ENCODE results near the gene TGM4. TPM values are rescaled to one million over a fixed set of nuclear protein-coding genes. Genes with fewer than 3 reads are reported as not detected.

TGM4 gene
- total and polyA plus RNA-seq, 9 of the 15 experiments (the other 6 are each of a cell fraction or from before 2014, with no cell fraction given): not detected

GRCh38 chr3:44950275-44950734 is 75.9 kb downstream of the TGM4 start:
- intact Hi-C loops (cut with micrococcal nuclease) (no loop called here), in situ Hi-C loops (cut with MboI) (no loop called here)
- H3K4me2 ChIP-seq (ENCODE audit: insufficient read depth, low read length): no peak overlapping the region
- H3K9ac ChIP-seq (ENCODE audit: insufficient read depth in 1 of 2, low read depth in 2 of 2, low read length in 2 of 2): no peak overlapping the region
- no peaks in the 10 kb centered on the region; the same call in 2 of the 3 replicates for H3K79me2 ChIP-seq (ENCODE audit: control insufficient read depth, insufficient read depth, low read length)
- peaks cover 4% of the 10 kb centered on the region for H3K9me1 ChIP-seq (ENCODE audit: control insufficient read depth, insufficient read depth, low read length)
- WGBS (ENCODE audit: insufficient coverage, low coverage, missing lambda C conversion rate): 93% methylated on average over 2 of the region's 2 CpGs
- ChIA-PET POLR2A (interaction anchor here (0.6 to 2.3 kb wide), 2 partner anchors 16 to 163 kb away, joined by 3 to 11 read pairs; no protein-coding TSS in a partner anchor), CTCF (ENCODE audit: low intra/inter-chr PET ratio) (no interaction called here)
- no peak for TF ChIP-seq ZFP91 (CRISPR knock-in tag; IDR thresholded peaks at IDR 0.05)
- no peak for TF ChIP-seq TSHZ1 (CRISPR knock-in tag; IDR thresholded peaks at IDR 0.05)
- TF ChIP-seq ZNF778 (CRISPR knock-in tag; IDR thresholded peaks at IDR 0.05): no peak
- no peak for TF ChIP-seq FOXP4 (CRISPR knock-in tag; IDR thresholded peaks at IDR 0.05; ENCODE audit: borderline replicate concordance)
- TF ChIP-seq LCOR (CRISPR knock-in tag; IDR thresholded peaks at IDR 0.05): no peak
- TF ChIP-seq MBD2 (IDR thresholded peaks at IDR 0.05; ENCODE audit: borderline replicate concordance, low read depth): no peak
- no peak for TF ChIP-seq IFI16 (CRISPR knock-in tag; IDR thresholded peaks at IDR 0.05)
- TF ChIP-seq NFATC3 (IDR thresholded peaks at IDR 0.05): no peak
- TF ChIP-seq FUS (optimal IDR thresholded peaks at IDR 0.05; ENCODE audit: low read depth, low read length): no peak
- TF ChIP-seq ZNF583 (CRISPR knock-in tag; IDR thresholded peaks at IDR 0.05): no peak
- no peak for TF ChIP-seq KAT7 (CRISPR knock-in tag; IDR thresholded peaks at IDR 0.05; ENCODE audit: borderline replicate concordance)
- no peak for TF ChIP-seq LARP7 (IDR thresholded peaks at IDR 0.05)
- TF ChIP-seq ZFP36 (IDR thresholded peaks at IDR 0.05; ENCODE audit: low read depth, low read length, partially characterized antibody): no peak
- no peak for TF ChIP-seq POLR2B (IDR thresholded peaks at IDR 0.05; ENCODE audit: low read depth, partially characterized antibody)
- no peak for TF ChIP-seq HDAC3 (IDR thresholded peaks at IDR 0.05; ENCODE audit: borderline replicate concordance, partially characterized antibody)
- TF ChIP-seq FOXK1 (CRISPR knock-in tag; IDR thresholded peaks at IDR 0.05; ENCODE audit: borderline replicate concordance): no peak
- TF ChIP-seq NBN (IDR thresholded peaks at IDR 0.05; ENCODE audit: low read depth): no peak
- peaks cover 9% of the 10 kb centered on the region; the same call in 1 of the 2 replicates for H4K20me1 ChIP-seq (replicated peaks; ENCODE audit: control insufficient read depth, insufficient read depth, low read length)
- peaks cover 19% of the 10 kb centered on the region; the same call in 2 of the 3 replicates for H3K36me3 ChIP-seq (ENCODE audit: control insufficient read depth, insufficient read depth, low read length)
- FAIRE-seq (no peak), DNase-seq (ENCODE audit: extremely low read depth in 1 of 4, low spot score in 3 of 4) (no peak), ATAC-seq (no peak)
- no peak overlapping the region for H2AFZ ChIP-seq (ENCODE audit: low read depth, low read length)
- no peak overlapping the region for H3K4me3 ChIP-seq
- no peak overlapping the region for H3K27ac ChIP-seq (ENCODE audit: extremely low read depth, low read depth, low read length)
- H3K27me3 ChIP-seq (ENCODE audit: control insufficient read depth in 2 of 2, insufficient read depth in 2 of 2, low read length in 2 of 2): no peaks in the 10 kb centered on the region
- H3K9me3 ChIP-seq (replicated peaks; ENCODE audit: control insufficient read depth, insufficient read depth, low read depth, low read length): no peaks in the 10 kb centered on the region
- no peaks in the 10 kb centered on the region for H3K4me1 ChIP-seq (replicated peaks in 1 of 2; ENCODE audit: control insufficient read depth in 2 of 2, insufficient read depth in 2 of 2, low read length in 2 of 2)
- no TSS peak for BruUV-seq (replicated peaks)
